CD4-positive, alpha-beta T cell treated with Interferon alpha-2 for 1 hour (primary cell): ENCODE measurements around the gene SMIM31.

Experiments used
- DNase-seq, 2 donors: peaks; one replicate each; pipeline ENCODE4 v3.0.0-alpha.2; 2020 to 2022

SMIM31 gene

DNA sequence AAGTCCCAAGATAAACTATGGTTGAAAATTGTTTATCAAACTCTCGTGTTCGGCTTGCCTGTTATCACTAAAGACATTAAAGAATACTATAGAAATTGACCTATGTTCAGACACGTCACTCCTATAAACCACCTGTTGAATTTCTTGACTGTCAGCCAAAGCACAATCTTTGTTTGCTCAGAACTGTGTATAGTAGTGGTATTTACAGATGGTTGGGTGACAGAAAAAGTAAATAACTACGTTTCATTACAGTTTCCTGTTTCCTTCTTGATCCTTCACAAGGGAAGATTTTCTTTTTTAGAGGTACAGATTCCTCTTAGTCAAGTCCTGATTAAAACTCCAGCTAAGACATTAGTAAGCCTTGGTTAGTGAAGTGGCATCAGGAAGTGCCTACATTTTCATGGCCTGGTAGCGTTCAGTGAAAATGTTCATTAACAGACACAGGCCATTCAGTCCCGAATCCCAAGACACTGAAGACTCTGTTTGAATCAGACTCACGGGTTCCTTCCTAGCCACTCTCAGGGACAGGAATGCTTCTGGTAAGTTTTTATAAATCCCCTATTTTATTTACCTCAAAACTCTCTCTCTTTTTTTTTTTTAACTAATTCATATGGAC, at the start of gene SMIM31:
TSS of gene SMIM31 (plus strand) at position 259 of the 616 bp plus-strand sequence. CDS start 16,313 bp downstream, outside the sequence.
- DNase-seq: no peak

DNA sequence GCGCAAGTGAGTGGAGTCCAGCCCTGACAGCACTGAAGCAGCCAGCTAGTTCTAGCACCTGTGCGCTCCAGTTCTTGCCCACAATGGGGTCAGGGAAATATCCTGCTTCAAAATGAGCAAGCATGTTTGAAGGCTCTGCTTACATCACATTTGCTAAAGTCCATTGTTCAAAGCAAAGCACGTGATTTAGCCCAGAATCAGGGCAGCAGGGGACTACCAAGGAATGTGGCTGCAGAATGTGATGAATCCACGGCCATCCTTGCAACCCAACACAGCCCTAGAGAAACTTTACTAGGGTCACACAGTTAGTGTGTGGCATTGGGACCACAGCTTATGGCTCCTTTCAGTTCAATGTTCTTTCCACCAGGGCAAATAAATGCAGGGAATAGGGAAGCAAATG, 47.3 kb upstream of the SMIM31 start:
- DNase-seq: no peak

DNA sequence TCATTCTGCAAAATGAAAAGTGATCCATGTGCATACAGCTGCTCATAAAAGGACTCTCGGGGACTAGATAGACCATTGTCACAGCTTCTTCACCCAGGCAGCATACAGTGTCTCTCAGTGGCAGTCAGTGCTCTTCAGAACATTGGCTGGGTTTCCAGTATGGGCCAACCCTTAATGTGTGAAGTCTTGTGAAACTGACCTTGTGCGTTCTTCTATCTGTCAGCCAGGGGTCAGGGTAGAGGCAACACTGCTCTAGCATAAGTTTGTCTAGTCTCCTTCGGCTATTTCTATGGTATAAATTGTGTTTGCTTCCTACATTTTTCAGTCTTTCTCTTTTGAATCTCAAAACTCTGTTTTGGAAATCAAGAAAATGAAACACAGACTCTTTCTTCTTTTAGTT, 37.0 kb upstream of the SMIM31 start:
- DNase-seq: no peak

DNA sequence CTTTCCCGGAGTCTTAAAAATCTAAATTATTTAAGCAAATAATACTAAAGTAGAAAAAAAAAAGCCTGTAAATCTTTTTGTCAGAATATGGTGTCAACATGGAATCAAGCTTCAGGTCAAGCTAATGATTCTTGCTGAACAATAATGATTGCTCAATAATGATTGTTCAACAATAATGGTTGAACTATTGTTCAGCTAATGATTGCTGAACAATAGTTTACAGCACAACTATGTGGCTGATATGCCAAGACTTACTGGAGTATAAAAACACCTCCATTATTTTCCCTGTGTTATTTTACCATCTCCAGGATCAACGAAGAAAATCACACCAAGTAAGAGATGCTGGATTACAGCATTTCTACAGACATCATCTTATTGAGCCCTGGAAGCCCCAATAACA, 35.1 kb upstream of the SMIM31 start:
- no peak for DNase-seq

DNA sequence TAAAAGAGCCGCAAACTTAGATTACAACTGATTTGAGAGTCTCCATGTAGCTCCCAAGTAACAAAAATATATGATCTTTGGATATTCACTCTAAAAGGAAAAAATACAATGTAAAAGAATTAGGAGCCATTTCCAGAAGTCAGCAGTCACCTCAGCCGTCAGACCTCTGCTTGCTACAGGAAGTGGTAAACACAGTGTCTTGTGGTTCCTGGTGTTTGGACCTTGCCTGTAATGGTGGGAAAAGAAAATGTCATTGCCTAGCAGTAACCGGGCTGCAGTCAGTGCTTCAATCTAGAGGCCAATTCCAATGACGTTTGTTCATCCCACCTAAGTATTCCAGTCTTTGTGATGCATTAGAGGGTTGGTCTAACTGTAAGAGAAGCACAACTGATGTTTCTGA, 28.9 kb upstream of the SMIM31 start:
- DNase-seq: no peak

DNA sequence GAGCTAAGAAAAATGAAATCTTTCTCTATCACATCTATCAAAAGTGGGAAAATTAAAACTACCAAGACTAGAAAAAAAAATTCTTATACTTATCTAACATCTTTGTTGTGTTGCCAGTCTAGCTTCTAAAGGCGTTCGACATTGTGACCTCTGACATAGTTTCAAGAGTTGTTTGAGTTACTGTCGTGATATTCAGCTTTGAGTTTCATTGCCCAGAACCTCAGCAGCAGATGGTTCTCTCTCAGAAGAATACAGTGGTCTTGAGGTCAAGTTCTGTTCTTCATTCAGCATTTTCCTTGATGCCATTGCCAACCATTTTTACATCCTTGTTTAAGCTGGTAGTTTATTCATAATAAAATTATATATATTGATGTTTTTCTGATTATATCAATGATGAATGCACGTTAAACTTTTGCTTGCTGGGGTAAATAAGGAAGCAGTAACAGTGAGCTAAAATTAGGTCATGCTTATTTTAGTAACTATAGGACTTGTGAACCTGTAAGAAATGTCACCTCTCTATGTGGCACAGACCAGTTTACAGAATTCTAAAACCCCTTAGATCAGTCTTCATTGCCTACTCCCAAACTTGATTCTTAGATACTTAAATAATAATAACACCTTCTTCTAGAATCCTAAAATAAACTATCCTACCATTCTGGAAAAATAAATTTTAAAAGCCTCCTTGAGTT, 23.1 kb upstream of the SMIM31 start:
- DNase-seq: no peak

DNA sequence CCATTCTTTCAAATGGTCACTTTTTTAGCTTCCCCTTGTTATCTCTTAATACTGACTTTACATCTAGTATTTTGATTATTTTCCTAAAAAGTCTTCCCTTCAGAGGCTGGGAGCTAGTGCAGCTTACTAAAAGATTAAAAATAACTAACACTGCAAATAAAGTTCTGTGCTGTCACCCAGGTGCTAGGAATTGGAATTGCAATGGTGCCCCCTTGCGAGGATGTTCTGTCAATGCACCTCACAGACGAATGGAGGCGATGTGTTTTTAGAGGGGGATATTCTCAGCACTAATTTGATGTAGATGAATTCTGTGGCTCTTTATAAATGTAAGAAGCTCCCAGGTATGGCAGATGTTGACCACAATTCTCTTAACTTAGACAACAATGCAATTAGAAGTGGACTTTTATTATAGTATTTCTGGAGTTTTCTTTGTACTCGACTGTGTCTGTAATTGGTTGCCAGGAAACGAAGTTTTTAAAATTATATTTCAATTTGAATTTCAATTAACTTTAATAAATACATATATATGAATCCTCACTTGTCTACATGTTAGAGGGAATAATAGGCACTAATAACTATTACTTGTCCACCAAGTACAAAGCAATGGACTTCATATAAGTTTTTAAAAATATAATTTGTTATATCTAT, 22.0 kb upstream of the SMIM31 start:
- DNase-seq: peak; percentile 28 to 58

DNA sequence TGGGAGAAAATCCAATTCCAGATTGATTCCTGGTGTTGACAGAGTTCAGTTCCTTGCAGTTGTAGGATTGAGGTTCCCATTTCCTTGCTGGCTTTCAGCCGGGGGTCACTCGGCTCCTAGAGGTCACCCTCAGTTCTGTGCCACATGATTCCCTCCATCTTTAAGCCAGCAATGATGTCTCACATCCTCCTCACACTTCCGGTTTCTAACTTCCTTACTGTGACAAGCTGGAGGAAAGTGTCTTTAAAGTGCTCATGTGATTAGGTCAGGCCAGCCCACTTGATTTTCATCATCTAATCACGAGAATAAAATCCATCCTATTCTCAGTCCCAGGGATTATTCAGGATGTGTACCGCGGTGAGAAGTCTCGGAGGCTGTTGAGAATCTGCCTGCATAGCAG, 19.4 kb upstream of the SMIM31 start:
- DNase-seq: no peak

DNA sequence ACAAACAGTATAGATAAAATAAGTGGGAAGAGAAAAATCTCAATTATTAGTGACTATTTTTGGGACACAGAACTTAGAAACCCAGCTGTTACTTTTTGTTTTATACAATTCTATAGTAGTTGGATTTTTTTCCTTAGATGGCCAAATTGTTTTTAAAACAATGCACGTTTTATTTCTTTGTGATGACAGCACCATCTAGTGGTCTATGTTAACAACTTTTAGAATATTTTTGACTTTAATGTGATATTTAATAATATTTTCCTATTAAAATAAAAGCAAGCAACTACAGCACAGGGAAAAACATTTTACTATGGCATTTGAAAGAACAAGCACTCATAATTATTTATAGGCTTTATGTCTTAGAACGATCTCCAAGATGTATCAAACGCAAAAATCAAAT, 5.6 kb upstream of the SMIM31 start:
- peak in 1 of 2 donors; percentile 19 for DNase-seq

DNA sequence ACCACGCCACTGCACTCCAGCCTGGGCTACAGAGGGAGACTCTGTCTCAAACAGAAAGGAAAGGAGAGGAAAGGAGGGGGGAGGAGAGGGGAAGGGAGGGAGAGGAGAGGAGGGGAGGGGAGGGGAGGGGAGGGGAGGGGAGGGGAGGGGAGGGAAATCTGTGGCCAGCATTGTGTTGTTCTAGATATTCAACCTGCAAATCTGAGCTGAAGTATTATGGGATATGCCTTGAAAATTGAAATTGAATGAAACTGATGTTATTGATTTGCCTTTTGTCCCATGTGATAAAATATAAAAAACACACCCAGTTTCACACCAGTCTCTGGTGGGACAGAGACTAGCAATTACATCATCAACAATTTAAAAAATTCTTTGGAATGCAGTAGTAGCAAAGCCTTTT, 1.5 kb downstream of the SMIM31 start:
- DNase-seq: no peak

DNA sequence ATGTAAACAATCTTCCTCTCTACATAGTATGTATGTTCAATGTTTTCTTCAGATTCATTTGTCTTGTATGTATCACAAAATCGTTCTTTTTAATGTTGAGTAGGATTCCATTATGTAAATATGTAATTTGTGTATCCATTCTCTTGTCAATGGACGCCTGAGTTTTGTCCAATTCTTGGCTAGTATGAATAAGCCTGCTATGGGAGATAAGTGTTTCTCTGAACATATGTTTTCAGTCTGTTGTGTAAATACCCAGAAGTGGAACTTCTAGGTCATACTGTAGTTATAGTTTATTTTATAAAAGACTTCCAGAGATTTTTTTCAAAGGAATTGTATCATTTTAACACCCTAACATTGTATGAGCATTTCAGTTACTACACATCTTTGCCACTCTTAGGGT, 2.8 kb downstream of the SMIM31 start:
- no peak for DNase-seq

DNA sequence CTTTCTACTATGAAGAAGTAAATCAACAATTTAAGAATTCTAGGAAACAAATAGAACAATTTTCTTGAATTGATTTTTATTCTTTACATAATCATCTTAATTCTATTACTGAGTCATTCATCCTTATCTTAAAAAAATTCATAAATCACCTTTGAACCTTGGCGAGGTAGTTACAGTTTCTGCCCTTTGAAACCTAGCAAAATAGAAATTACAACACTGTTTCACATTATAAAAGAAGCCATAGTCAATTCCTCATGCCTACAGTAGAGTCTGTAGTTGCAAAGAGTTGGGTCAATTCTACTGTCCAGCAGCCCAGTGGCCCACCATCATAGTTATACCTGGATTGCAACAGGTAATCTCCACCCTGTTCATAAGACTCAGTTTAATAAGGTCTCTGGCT, 7.3 kb downstream of the SMIM31 start:
- no peak for DNase-seq

DNA sequence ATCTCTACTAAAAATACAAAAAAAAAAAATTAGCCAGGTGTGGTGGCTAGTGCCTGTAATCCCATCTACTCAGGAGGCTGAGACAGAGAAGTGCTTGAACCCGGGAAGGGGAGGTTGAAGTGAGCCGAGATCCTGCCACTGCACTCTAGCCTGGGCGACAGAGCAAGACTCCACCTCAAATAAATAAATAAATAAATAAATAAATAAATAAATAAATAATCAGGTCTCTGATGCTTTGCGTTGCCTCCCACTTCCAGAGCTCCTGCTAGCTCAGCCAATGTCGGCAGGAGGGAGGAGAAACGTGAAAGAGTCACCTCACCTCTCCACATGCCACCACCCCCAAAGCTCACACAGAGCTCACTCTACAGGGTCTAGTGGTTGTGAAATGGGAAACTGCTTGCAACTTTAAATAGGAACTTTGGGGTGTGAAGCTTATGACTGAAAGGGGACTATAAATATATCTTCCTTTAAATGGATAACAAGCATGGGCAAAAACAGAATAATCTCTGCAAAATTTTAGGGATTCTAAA, 7.9 kb downstream of the SMIM31 start:
- no peak for DNase-seq

DNA sequence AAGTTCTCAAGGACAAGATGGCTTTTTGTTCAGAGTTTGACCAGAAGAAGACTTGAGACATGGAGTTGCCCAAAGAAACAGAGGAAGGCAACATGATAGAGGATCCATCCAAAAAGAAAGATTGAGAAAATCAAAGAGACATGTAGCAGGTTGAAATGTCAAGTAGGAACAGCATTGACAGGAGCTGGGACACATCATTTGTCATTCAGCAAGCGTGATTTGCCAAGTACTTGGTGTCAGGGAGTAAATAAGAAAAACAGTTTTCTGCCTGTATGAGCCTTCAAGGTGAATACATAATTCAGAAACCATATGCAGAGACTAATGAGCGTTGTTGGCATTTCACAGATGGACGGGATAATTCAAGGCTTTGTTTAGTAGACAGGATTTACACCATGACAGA, 11.2 kb downstream of the SMIM31 start:
- DNase-seq: no peak

DNA sequence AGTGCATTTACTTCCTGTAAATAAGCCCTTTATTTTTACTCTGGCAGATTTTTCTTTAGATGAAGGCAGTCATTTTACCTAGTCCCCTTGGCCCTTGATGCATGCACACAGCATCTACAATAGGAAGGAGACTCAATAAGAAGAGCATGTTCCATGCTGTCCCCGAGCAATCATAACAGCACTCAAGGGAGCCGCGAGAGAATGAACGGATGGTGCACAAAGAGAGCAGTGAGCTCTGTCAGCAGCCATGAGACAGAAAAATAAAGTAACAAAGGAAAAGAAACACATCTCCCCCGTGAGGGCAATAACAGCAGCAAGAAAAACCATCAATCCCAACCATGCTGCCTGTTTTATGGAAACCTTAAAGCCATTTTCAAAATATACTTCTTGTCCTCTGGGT, 11.9 kb downstream of the SMIM31 start:
- DNase-seq: no peak

DNA sequence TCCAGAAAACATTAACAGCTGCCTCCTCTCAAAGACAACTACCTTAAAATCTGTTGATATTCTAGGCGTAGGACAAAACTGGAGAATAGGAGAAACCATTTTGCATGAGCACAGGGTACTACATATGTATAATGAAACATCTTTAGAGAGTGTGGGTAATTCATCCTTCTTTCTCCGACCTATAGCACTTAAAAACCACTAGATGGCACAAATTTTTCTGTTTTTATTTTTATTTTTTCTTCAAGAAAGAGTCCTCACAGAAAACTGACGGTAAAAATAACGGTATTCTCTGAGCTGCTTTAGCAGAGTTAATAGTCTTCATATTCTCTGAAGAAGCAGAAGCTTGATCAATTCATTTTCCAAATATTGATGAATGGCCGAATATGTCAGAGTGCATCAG, 14.6 kb downstream of the SMIM31 start:
- no peak for DNase-seq

DNA sequence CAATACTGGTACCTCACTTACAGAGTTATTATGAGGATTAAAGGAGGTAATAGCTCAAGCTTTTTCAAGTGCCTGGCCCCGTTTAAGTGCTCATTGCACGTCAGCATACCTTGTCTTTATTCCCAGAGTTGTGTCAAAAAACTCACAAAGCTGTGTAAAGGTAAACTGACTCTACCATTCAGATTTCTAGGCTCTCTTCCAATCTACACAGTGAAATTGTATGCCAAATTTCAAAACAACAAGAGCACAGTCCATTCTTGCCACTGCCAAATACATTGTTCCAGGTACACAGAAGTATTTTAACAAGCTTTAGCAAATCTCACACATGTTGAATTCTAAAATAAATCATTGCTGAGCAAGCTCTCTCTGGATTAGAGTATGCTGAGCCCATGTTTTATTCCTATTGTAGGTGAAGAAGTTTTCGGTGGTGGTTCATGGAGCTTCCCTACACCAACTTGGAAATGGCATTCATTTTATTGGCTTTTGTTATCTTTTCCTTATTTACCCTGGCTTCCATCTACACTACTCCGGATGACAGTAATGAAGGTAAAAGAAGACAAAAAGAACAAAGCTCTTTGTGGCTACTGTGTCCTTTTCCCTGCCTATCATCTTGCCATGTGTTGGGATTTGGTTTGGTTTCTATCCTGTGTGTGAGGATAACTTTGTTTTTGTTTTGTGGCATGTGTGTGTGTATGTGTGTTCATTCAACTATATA, 16.2 kb downstream of the SMIM31 start:
- no peak for DNase-seq

DNA sequence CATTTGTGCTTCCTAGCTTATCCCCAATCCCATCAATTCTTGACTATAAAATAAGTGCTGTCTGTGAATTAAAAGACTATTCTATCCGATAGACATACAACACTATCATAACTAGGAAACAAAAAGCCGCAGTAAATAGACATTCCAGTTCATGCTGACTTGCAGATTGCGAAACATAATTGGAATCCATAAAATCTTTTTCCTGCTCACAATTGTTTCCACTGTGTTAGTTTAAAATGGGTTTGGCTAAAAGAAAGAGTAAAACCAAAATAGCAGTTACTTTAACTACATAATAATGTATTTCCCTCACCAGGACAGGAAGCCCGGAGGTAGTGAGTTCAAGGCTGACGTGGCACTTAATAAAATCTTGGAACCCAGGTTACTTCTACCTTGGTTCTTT, 17.2 kb downstream of the SMIM31 start:
- DNase-seq: no peak

DNA sequence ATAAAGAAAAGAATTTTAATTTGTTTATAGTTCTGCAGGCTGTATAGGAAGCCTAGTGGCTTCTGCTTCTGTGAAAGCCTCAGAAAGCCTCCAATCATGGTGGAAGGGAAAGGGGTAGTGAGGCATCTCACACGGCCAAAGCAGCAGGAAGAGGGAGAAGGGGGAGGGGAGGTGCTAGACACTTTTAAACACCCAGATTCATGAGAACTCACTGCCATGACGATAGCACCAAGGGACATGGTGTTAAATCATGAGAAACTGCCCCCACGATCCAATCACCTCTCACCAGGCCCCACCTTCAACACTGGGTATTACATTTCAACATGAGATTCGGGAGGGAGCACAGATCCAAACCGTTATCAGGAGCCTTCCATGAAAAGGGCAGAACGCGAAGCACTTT, 18.1 kb downstream of the SMIM31 start:
- no peak for DNase-seq

DNA sequence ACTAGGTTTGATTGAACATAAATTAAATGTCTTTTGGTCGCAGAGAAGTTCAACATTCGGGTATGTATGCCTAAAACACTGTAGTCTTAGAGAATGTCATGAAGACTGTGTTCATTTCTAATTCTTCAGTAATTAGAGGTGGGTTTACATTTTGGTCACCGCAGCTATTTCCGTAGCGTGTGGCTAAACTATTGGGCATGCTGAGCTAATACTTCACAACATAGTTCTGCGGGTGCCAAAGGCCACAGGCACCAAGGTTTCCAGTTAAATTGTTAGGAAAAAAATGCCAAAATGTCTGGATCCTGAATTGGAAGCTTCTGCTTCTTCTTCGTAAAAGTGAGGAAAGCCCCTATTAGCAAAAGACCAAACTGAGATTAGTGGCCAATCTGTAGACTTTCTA, 25.1 kb downstream of the SMIM31 start:
- no peak for DNase-seq

DNA sequence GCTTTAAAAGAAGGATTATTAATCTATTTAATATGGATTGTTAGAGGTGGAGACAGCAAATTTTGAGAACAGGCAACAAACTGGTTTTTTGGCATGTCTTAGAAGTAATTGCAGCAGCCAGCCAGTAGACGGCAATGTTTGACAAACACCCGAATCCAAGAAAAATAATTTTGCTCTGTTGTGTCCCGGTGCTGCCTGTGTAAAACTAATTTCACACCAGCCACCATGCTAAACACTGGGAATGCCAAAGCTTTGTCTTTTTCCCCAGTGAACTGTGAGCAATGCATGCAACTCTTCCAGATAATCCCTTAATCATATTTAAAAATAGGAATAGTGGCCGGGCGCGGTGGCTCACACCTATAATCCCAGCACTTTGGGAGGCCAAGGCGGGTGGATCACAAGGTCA, 25.9 kb downstream of the SMIM31 start:
- peak in 1 of 2 donors; percentile 23 for DNase-seq

DNA sequence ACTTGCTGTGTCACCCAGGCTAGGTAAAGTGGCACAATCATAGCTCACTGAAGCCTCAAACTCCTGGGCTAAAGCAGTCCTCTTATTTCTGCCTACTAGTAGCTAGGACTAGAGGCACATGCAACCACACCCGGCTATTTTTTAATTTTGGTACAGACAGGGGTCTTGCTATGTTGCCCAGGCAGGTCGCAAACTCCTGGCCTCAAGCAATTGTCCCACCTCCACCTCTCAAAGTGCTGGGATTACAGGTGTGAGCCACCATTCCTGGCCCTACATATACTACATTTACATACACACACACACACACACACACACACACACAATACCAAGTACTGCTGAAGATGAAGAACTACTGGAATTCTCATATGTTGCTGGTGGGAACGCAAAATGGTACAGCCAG, 26.9 kb downstream of the SMIM31 start:
- no peak for DNase-seq

DNA sequence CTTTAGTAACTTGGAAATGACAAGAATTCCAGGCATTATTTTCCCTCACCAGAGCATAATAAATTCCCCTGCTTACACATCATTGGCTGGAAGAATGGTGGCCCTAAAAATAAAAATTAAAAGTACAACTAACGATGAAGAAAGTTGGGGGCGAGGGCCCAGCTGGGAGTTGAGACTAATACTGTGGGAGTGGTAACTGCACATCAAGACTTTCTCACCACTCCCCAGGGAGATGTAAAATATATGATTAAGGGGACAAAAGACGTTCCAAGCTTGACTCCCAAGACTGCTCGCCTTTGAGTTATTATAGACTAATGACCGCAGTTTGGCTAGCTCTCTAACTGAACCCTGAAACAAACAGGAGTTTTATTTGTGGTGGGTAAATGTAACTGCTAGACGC, 30.0 kb downstream of the SMIM31 start:
- DNase-seq: no peak

DNA sequence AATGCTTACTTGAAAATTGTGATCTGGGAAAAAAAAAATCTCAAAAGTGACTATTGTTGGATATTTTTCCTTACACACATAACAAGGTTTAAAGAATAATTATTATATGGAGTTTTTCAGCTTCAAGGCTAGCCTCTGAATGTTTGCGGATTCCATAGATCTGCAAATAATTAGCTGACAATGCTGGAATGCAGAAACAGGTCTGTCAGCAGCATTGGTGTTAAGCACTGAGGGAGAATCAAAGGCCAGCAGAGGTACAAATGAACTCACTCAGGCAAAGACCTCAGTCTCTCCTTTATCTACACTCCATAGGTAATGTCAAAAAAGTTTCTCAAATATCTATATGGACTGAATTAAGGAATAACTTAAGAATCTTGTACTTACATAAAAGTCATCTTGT, 35.1 kb downstream of the SMIM31 start:
- DNase-seq: no peak
